ENCODE results near the gene DGKA.
"Not testable (repeated sequence)": the region's sequence is repeated elsewhere in the genome, so short reads cannot be mapped to it uniquely, and the experiment has no call there.

Gene DGKA

DNA sequence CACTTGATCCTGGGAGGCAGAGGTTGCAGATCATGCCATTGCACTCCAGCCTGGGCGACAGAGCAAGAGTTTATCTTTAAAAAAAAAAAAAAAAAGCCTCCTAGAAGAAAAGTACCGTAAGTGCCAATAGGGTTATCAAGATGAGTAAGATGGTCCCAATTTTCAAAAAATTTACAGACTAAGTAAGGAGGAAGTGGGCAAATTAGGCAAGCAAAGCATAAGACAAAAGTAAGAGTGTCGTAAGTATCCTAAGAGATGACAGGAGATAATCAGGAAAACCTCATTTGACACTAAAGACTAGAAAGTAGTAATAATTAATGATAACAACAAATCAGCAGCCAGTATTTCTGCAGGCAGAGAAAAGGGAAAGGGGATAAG is 15.5 kb upstream of the DGKA start:
- no peak overlapping the region for H3K9ac ChIP-seq (ENCODE audit: low read depth in 1 of 2, low read length in 2 of 2)
- H3K27ac ChIP-seq (ENCODE audit: low read depth in 2 of 2, low read length in 2 of 2), result no peak overlapping the region
- H3K9me3 ChIP-seq (ENCODE audit: control insufficient read depth in 2 of 2, low read length in 2 of 2), result no peaks in the 10 kb centered on the region
- H3K36me3 ChIP-seq (ENCODE audit: control insufficient read depth in 2 of 2, insufficient read depth in 2 of 2, low read length in 2 of 2), result peaks cover 13 to 15% of the 10 kb centered on the region in 2 donors
- no peaks in the 10 kb centered on the region for H3K27me3 ChIP-seq (ENCODE audit: control insufficient read depth in 2 of 2, insufficient read depth in 2 of 2, low read length in 2 of 2)
- H3K4me1 ChIP-seq (ENCODE audit: control insufficient read depth in 2 of 2, insufficient read depth in 2 of 2, low read length in 2 of 2), result no peaks in the 10 kb centered on the region
- no peak overlapping the region for H3K4me3 ChIP-seq (ENCODE audit: low read length in 2 of 2)

DNA sequence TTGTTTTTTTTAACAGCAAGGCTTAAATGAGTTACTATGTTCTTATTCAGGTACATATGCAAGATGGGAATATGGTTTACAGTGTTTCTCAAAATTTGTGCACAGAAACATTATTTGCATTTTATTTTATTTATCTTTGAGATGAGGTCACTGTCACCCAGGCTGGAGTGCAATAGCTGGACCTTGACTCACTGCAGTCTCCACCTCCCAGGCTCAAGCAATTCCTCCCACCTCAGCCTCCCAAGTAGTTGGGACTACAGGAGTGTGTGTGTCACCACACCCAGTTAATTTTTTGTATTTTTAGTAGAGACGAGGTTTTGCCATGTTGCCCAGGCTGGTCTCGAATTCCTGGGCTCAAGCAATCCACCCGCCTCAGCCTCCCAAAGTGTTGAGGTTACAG is 11.9 kb upstream of the DGKA start:
- H3K9me3 ChIP-seq (ENCODE audit: control insufficient read depth in 2 of 2, low read length in 2 of 2); H3K4me1 ChIP-seq (ENCODE audit: control insufficient read depth in 2 of 2, insufficient read depth in 2 of 2, low read length in 2 of 2); H3K27ac ChIP-seq (ENCODE audit: low read depth in 2 of 2, low read length in 2 of 2); H3K9ac ChIP-seq (ENCODE audit: low read depth in 1 of 2, low read length in 2 of 2); H3K27me3 ChIP-seq (ENCODE audit: control insufficient read depth in 2 of 2, insufficient read depth in 2 of 2, low read length in 2 of 2); H3K4me3 ChIP-seq (ENCODE audit: low read length in 2 of 2): not testable (repeated sequence)
- H3K36me3 ChIP-seq (ENCODE audit: control insufficient read depth in 2 of 2, insufficient read depth in 2 of 2, low read length in 2 of 2), result peaks cover 11% of the 10 kb centered on the region in 2 donors

DNA sequence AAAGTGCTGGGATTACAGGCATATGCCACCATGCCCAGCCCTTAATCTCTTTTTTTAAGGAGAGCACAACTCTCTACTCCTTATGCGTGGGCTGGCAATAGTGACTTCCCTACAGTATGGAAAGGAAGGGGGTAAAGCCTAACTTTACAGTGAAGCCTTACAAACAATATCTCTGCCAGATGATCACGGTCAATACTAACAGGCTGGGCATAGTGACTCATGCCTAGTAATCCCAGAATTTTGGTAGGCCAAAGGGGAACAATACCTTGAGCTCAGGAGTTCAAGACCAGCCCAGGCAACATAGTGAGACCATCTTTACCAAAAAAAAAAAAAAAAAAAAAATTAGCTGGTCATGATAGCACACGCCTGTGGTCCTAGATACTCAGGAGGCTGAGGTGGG is 8.8 kb upstream of the DGKA start:
- Histone ChIP-seq H3K36me3 (ENCODE audit: control insufficient read depth in 2 of 2, insufficient read depth in 2 of 2, low read length in 2 of 2) (peaks cover 7 to 13% of the 10 kb centered on the region in 2 donors), H3K9me3 (ENCODE audit: control insufficient read depth in 2 of 2, low read length in 2 of 2) (no peaks in the 10 kb centered on the region), H3K4me1 (ENCODE audit: control insufficient read depth in 2 of 2, insufficient read depth in 2 of 2, low read length in 2 of 2) (peaks cover 7 to 8% of the 10 kb centered on the region in 2 donors), H3K4me3 (ENCODE audit: low read length in 2 of 2) (no peak overlapping the region), H3K27me3 (ENCODE audit: control insufficient read depth in 2 of 2, insufficient read depth in 2 of 2, low read length in 2 of 2) (no peaks in the 10 kb centered on the region), H3K9ac (ENCODE audit: low read depth in 1 of 2, low read length in 2 of 2) (no peak overlapping the region), H3K27ac (ENCODE audit: low read depth in 2 of 2, low read length in 2 of 2) (no peak overlapping the region)

DNA sequence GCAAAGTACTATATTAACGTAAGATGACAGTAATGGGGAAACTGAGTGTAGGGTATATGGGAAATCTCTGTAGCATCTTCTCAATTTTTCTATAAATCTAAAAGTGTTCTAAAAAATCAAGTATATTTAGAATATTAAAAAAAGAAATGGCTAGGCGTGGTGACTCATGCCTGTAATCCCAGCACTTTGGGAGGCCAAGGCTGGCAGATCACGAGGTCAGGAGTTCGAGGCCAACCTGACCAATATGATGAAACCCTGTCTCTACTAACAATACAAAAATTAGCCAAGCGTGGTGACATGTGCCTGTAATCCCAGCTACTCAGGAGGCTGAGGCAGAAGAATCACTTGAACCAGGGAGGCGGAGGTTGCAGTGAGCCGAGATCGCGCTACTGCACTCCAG is 7.3 kb upstream of the DGKA start:
- H3K4me3 ChIP-seq (ENCODE audit: low read length in 2 of 2); H3K9me3 ChIP-seq (ENCODE audit: control insufficient read depth in 2 of 2, low read length in 2 of 2); H3K9ac ChIP-seq (ENCODE audit: low read depth in 1 of 2, low read length in 2 of 2); H3K27ac ChIP-seq (ENCODE audit: low read depth in 2 of 2, low read length in 2 of 2); H3K27me3 ChIP-seq (ENCODE audit: control insufficient read depth in 2 of 2, insufficient read depth in 2 of 2, low read length in 2 of 2): not testable (repeated sequence)
- Histone ChIP-seq H3K36me3 (ENCODE audit: control insufficient read depth in 2 of 2, insufficient read depth in 2 of 2, low read length in 2 of 2) (peaks cover 7 to 13% of the 10 kb centered on the region in 2 donors), H3K4me1 (ENCODE audit: control insufficient read depth in 2 of 2, insufficient read depth in 2 of 2, low read length in 2 of 2) (peaks cover 10 to 12% of the 10 kb centered on the region in 2 donors)

DNA sequence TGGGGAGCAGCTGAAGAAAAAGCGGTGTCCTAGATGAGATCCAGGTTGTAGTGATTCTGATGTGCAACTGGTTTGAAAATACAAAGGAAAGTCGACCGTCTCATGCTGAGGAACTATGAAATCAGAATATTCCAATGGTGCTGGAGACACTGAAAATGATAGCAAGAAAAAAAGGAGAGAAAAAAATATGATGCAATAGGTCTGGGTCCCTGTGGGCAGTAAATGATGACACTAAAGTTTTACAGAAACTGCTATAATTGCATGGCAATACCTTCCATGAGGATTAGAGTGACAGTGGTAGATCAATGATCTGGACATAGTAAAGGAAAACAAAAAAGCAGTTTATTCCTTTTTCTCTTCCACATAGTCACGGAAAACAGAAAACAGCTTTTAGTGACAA is 5.6 kb upstream of the DGKA start:
- Histone ChIP-seq H3K9ac (ENCODE audit: low read depth in 1 of 2, low read length in 2 of 2) (no peak overlapping the region), H3K27me3 (ENCODE audit: control insufficient read depth in 2 of 2, insufficient read depth in 2 of 2, low read length in 2 of 2) (no peaks in the 10 kb centered on the region), H3K4me1 (ENCODE audit: control insufficient read depth in 2 of 2, insufficient read depth in 2 of 2, low read length in 2 of 2) (peaks cover 25 to 26% of the 10 kb centered on the region in 2 donors), H3K36me3 (ENCODE audit: control insufficient read depth in 2 of 2, insufficient read depth in 2 of 2, low read length in 2 of 2) (peaks cover 7 to 13% of the 10 kb centered on the region in 2 donors), H3K27ac (ENCODE audit: low read depth in 2 of 2, low read length in 2 of 2) (no peak overlapping the region), H3K4me3 (ENCODE audit: low read length in 2 of 2) (no peak overlapping the region), H3K9me3 (ENCODE audit: control insufficient read depth in 2 of 2, low read length in 2 of 2) (no peaks in the 10 kb centered on the region)

DNA sequence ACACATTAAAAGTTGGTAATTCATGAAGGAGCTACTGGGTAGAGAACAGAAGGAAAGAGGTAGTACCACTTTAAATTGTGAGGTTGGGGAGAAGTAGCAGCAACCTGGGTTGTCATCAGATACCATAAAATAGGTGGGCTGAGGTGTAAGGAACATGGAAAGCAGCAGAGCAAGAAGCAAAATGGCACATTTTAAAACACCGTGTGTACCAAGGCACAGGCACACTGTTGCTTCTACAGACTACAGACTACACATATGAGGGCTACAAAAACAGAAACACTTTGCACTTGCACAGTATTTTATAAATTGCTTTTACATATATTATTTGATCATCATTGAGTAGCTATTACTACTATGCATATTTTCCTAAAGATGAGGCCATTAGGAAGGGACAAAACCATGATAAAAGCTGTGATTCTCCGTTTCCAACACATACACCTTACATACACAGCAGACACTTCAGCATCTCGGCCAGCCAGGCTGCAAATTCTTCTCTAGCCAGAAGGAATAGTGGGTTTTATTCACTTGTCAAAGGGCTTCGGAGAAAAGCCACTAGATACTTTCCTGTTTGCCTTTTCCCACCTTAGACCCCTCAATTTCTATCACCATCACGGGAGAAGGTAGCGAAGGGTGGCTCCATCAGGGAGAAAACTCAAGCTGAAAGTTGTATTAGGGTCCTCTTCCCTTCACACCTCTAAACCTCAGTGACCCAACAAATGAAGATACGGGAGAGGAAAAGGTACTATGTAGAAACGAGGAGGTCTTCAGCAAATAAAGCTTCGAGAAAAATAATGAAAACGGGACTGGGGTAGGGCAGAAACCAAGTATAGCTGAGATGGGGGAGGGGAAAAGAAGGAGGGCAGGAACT is 4.9 kb upstream of the DGKA start:
- H3K4me3 ChIP-seq (ENCODE audit: low read length in 2 of 2), result peak overlapping the region; percentile 98 to 99
- H3K27me3 ChIP-seq (ENCODE audit: control insufficient read depth in 2 of 2, insufficient read depth in 2 of 2, low read length in 2 of 2), result no peaks in the 10 kb centered on the region
- H3K4me1 ChIP-seq (ENCODE audit: control insufficient read depth in 2 of 2, insufficient read depth in 2 of 2, low read length in 2 of 2), result peaks cover 32 to 33% of the 10 kb centered on the region in 2 donors
- H3K27ac ChIP-seq (ENCODE audit: low read depth in 2 of 2, low read length in 2 of 2), result peak overlapping the region; percentile 99
- peak overlapping the region; percentile 99 for H3K9ac ChIP-seq (ENCODE audit: low read depth in 1 of 2, low read length in 2 of 2)
- H3K9me3 ChIP-seq (ENCODE audit: control insufficient read depth in 2 of 2, low read length in 2 of 2), result no peaks in the 10 kb centered on the region
- H3K36me3 ChIP-seq (ENCODE audit: control insufficient read depth in 2 of 2, insufficient read depth in 2 of 2, low read length in 2 of 2), result peaks cover 4 to 13% of the 10 kb centered on the region in 2 donors

DNA sequence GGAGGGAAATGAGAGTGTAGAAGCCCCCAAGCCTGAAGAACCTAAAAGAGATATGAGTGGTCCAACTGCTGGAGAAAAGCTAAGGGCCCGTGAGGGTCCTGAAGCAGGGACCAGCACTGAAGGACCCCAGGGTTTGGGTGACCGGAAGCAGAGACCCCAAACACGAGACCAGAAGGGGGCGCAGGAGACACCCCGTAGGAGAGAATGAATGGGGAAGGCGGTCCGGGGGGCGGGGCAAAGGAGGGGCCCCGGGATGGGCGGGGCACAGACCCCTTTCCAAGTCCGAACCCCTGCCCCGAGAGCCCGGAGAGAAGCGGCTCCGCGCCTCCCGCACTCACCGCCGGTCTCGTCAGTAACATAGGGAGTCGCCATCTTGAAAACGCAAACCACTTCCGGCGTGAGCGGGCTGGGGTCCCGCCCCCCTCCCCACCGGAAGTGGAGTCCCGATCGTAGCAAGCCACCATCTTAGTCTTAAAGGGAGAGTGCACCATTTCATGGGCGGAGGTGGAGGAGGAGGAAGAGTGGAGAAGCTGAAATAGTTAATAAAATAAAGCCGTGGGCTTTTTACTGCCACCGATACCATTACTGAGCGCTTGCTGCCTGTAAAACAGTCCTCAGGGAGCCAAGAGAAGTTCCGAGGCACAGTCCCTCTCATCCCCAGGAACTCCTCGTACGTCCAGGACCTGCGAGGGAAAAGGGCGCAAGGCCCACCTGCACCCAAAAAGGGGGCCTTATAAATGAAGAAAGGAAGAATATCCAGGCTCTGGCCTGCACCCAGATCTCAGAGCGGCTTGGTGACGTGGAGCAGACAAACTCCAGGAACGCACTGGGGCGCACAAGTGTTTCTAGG is 4.0 kb upstream of the DGKA start:
- Histone ChIP-seq H3K9me3 (ENCODE audit: control insufficient read depth in 2 of 2, low read length in 2 of 2) (no peaks in the 10 kb centered on the region), H3K9ac (ENCODE audit: low read depth in 1 of 2, low read length in 2 of 2) (peak overlapping the region; percentile 99), H3K27ac (ENCODE audit: low read depth in 2 of 2, low read length in 2 of 2) (peak overlapping the region; percentile 99), H3K36me3 (ENCODE audit: control insufficient read depth in 2 of 2, insufficient read depth in 2 of 2, low read length in 2 of 2) (peaks cover 4 to 9% of the 10 kb centered on the region in 2 donors), H3K4me3 (ENCODE audit: low read length in 2 of 2) (peak overlapping the region; percentile 98 to 99), H3K4me1 (ENCODE audit: control insufficient read depth in 2 of 2, insufficient read depth in 2 of 2, low read length in 2 of 2) (peaks cover 38% of the 10 kb centered on the region in 2 donors), H3K27me3 (ENCODE audit: control insufficient read depth in 2 of 2, insufficient read depth in 2 of 2, low read length in 2 of 2) (no peaks in the 10 kb centered on the region)

DNA sequence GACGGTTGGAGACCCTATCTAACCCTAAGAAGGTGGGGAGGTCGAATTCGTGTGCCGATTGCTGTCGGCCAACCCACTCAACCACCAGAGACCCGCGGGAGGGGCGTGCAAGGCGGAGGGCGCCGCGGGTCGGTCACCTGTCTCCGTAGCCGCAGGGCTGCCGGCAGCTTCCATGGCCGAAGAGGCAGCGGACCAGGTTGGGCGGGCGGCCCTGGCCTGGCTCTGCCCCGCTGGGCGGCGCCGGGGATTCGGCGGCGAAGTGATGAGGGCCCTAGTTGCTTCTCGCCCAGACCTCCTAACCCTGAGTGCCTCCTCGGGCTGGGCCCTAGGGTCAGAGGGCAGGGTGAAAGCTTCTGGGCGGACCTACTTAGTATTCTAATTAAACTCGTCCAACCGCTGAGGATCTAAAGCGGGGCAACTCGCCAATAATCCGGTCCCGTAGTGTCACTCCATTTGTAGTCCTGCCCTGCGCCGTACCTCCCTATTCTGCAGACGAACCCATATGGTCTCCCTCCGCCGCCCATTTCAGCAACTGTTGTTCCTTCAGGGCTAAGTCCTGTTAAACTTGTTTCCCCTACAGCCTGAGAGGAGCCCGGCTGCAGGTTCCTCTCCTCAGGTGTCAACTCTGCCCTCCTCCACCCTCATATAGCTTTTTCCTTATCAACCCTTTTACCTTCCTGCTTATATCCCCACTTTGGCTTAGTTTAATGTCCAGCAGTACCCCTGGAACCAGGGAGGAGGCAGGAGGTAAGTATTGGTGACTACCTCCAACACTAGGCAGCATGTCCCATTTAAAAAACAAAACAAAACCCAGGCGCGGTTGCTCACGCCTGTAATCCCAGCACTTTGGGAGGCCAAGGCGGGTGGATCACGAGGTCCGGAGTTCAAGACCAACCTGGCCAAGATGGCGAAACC is 3.1 kb upstream of the DGKA start, which contains the start of gene PYM1:
TSS of gene PYM1 (minus strand) at position 307 of the 915 bp plus-strand sequence. CDS start at position 174, 133 bp downstream.
- Histone ChIP-seq H3K27ac (ENCODE audit: low read depth in 2 of 2, low read length in 2 of 2) (peak within 1 kb of the TSS; percentile 99), H3K9ac (ENCODE audit: low read depth in 1 of 2, low read length in 2 of 2) (peak within 1 kb of the TSS; percentile 99), H3K9me3 (ENCODE audit: control insufficient read depth in 2 of 2, low read length in 2 of 2) (no peaks in the 10 kb centered on the region), H3K4me1 (ENCODE audit: control insufficient read depth in 2 of 2, insufficient read depth in 2 of 2, low read length in 2 of 2) (peaks cover 44 to 46% of the 10 kb centered on the region in 2 donors), H3K4me3 (ENCODE audit: low read length in 2 of 2) (peak within 1 kb of the TSS; percentile 98 to 99), H3K36me3 (ENCODE audit: control insufficient read depth in 2 of 2, insufficient read depth in 2 of 2, low read length in 2 of 2) (peaks cover 4% of the 10 kb centered on the region in 2 donors), H3K27me3 (ENCODE audit: control insufficient read depth in 2 of 2, insufficient read depth in 2 of 2, low read length in 2 of 2) (no peaks in the 10 kb centered on the region)

DNA sequence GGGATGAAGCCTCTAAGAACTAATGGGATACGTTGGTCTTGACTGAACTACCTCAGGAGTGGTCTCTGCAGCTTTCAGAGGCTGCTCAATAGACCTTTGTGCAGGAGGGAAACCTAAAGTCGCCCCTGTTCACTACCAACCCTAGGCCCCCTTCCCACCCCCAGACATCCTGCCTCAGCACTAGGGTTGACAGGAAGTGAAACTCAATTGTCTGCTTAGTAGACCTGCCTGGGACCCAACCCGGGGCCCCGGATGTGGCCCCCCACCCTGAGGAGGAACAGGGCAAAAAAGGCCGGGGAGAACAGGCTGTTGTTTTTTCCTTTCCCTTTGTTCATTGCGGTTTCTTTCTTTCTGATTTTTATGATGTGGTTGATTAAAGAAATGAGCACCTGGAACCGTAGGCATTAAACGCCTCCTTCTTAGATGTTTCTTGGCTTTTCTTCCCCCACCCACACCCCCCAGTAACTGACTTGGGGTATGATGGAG is 1.6 kb upstream of the DGKA start:
- Histone ChIP-seq H3K4me3 (ENCODE audit: low read length in 2 of 2) (peak overlapping the region in 1 of 2 donors; percentile 20), H3K9ac (ENCODE audit: low read depth in 1 of 2, low read length in 2 of 2) (peak overlapping the region; percentile 1 to 40), H3K4me1 (ENCODE audit: control insufficient read depth in 2 of 2, insufficient read depth in 2 of 2, low read length in 2 of 2) (peaks cover 50 to 58% of the 10 kb centered on the region in 2 donors)

More for the DNA sequence above, 1.6 kb upstream of the DGKA start:
- Histone ChIP-seq H3K27ac (ENCODE audit: low read depth in 2 of 2, low read length in 2 of 2) (peak overlapping the region; percentile 99), H3K9me3 (ENCODE audit: control insufficient read depth in 2 of 2, low read length in 2 of 2) (no peaks in the 10 kb centered on the region), H3K36me3 (ENCODE audit: control insufficient read depth in 2 of 2, insufficient read depth in 2 of 2, low read length in 2 of 2) (peaks cover 0 to 4% of the 10 kb centered on the region in 2 donors), H3K27me3 (ENCODE audit: control insufficient read depth in 2 of 2, insufficient read depth in 2 of 2, low read length in 2 of 2) (no peaks in the 10 kb centered on the region)

Data from mucosa of rectum (tissue), 2 donors.